ENCODE data around the gene ARHGEF17. TPM values are rescaled to one million over a fixed set of nuclear protein-coding genes. Genes with fewer than 3 reads are reported as not detected.
A peak's percentile ranks its signal among the peaks of the same experiment; 100 is the strongest.

The ARHGEF17 gene, protein sequence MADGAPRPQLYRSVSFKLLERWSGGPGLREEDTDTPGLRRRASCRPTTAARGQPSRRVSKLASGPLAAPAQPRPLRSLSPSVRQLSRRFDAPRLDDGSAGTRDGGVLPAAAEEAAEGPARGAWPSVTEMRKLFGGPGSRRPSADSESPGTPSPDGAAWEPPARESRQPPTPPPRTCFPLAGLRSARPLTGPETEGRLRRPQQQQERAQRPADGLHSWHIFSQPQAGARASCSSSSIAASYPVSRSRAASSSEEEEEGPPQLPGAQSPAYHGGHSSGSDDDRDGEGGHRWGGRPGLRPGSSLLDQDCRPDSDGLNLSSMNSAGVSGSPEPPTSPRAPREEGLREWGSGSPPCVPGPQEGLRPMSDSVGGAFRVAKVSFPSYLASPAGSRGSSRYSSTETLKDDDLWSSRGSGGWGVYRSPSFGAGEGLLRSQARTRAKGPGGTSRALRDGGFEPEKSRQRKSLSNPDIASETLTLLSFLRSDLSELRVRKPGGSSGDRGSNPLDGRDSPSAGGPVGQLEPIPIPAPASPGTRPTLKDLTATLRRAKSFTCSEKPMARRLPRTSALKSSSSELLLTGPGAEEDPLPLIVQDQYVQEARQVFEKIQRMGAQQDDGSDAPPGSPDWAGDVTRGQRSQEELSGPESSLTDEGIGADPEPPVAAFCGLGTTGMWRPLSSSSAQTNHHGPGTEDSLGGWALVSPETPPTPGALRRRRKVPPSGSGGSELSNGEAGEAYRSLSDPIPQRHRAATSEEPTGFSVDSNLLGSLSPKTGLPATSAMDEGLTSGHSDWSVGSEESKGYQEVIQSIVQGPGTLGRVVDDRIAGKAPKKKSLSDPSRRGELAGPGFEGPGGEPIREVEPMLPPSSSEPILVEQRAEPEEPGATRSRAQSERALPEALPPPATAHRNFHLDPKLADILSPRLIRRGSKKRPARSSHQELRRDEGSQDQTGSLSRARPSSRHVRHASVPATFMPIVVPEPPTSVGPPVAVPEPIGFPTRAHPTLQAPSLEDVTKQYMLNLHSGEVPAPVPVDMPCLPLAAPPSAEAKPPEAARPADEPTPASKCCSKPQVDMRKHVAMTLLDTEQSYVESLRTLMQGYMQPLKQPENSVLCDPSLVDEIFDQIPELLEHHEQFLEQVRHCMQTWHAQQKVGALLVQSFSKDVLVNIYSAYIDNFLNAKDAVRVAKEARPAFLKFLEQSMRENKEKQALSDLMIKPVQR (N-terminal part only)
- total RNA-seq (ENCODE audit: unreplicated experiment): 43.3 TPM
- long read RNA-seq, partial matches to known transcripts: 0 of 3 reads
- long read RNA-seq, other reads (novel, unspliced or antisense): 2 of 3 reads

DNA sequence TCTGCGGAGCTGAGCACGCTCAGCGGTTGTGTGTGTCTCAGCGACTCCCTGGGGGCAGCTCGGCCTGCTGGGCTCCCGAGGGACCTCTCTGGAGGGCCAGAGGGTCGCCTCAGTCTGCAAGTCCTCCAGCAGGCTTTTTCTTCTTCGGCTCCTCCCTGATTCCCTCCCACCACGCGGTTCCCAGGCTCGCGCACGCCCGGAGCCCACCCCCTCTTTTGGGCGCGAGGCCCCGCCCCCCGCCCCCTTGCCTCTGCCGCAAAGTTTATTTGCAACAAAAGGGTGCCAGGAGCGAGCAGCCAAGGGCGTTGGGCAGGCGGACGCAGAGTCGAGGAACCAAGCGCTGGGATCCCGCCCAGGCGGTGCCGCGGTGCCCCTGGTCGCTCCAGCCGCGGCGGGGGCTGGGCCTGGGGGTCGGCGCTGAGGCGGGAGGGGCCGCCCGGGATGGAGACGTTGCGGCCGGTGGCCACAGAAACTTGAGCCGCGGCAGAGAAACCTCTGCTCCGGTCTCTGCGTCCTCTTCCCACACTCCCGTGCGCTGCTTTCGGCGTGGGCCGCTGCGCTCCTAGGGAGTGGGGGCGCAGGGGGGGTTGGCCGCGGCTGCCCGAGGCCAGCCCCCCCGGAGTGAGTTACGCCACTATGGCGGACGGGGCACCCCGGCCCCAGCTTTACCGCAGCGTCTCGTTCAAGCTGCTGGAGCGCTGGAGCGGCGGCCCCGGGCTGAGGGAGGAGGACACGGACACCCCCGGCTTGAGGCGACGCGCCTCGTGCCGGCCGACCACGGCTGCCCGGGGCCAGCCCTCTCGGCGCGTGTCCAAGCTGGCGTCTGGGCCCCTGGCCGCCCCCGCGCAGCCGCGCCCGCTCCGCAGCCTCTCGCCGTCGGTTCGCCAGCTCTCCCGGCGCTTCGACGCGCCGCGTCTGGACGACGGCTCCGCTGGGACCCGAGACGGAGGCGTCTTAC is at the start of gene ARHGEF17:
Gene ARHGEF17 (plus strand): TSS at position 274 of the 958 bp plus-strand sequence. CDS start 363 bp downstream, at position 637.
- Mint-ChIP-seq H3K27ac (ENCODE audit: unreplicated experiment) (peak within 1 kb of the TSS; percentile 30), H3K27me3 (ENCODE audit: unreplicated experiment) (peaks cover 8% of the 10 kb centered on the region), H3K9me3 (ENCODE audit: unreplicated experiment) (peaks cover 10% of the 10 kb centered on the region), H3K4me1 (ENCODE audit: low read depth, unreplicated experiment) (peaks cover 11% of the 10 kb centered on the region), H3K36me3 (ENCODE audit: unreplicated experiment) (no peaks in the 10 kb centered on the region), H3K4me3 (ENCODE audit: unreplicated experiment) (peak within 1 kb of the TSS; percentile 84)
- peak; percentile 76 for DNase-seq
- no peak for TF ChIP-seq CTCF (IDR thresholded peaks at IDR 0.05; ENCODE audit: partially characterized antibody, unreplicated experiment)

GRCh38 chr11:73259406-73260126 is 48.5 kb upstream of the ARHGEF17 start:
- Mint-ChIP-seq H3K4me1 (ENCODE audit: low read depth, unreplicated experiment) (peaks cover 9% of the 10 kb centered on the region), H3K27me3 (ENCODE audit: unreplicated experiment) (peaks cover 4% of the 10 kb centered on the region), H3K9me3 (ENCODE audit: unreplicated experiment) (no peaks in the 10 kb centered on the region), H3K27ac (ENCODE audit: unreplicated experiment) (no peak overlapping the region), H3K36me3 (ENCODE audit: unreplicated experiment) (no peaks in the 10 kb centered on the region), H3K4me3 (ENCODE audit: unreplicated experiment) (no peak overlapping the region)
- DNase-seq: no peak
- no peak for TF ChIP-seq CTCF (IDR thresholded peaks at IDR 0.05; ENCODE audit: partially characterized antibody, unreplicated experiment)

GRCh38 chr11:73260127-73260457 is 48.0 kb upstream of the ARHGEF17 start:
- H3K9me3 Mint-ChIP-seq (ENCODE audit: unreplicated experiment): no peaks in the 10 kb centered on the region
- H3K27me3 Mint-ChIP-seq (ENCODE audit: unreplicated experiment): peaks cover 6% of the 10 kb centered on the region
- no peak for TF ChIP-seq CTCF (IDR thresholded peaks at IDR 0.05; ENCODE audit: partially characterized antibody, unreplicated experiment)
- peaks cover 10% of the 10 kb centered on the region for H3K4me1 Mint-ChIP-seq (ENCODE audit: low read depth, unreplicated experiment)
- H3K36me3 Mint-ChIP-seq (ENCODE audit: unreplicated experiment): no peaks in the 10 kb centered on the region
- DNase-seq: no peak
- no peak overlapping the region for H3K27ac Mint-ChIP-seq (ENCODE audit: unreplicated experiment)
- H3K4me3 Mint-ChIP-seq (ENCODE audit: unreplicated experiment): no peak overlapping the region

Measured in glutamatergic neuron (in vitro differentiated cells).